Gastroesophageal sphincter (tissue), 3 donors: Measurements from ENCODE around the gene NEURL1.

Experiments used
- CTCF ChIP-seq, 4 experiments: fragments of 200-600 bp in 2 of 4; fragments of 450-650 bp in 2 of 4; sonication (generic) in 1 of 4; IDR thresholded peaks; one replicate each; pipeline ENCODE4 v1.5.1; 2017 to 2019; ENCODE audit warnings: antibody characterized with exemption in 4 of 4, mild to moderate bottlenecking in 2 of 4, moderate library complexity in 2 of 4
- POLR2A ChIP-seq, 2 donors: fragments of 450-650 bp; IDR thresholded peaks; one replicate each; pipeline ENCODE4 v1.6.1; 2017; ENCODE audit warnings: antibody characterized with exemption in 2 of 2, mild to moderate bottlenecking in 2 of 2, moderate library complexity in 1 of 2

- TF ChIP-seq CTCF (IDR thresholded peaks at IDR 0.05) = peak in 1 of 4 experiments; percentile 8
- TF ChIP-seq POLR2A (IDR thresholded peaks at IDR 0.05) = no peak
Measured at GRCh38 chr10:103612462-103613365, 119.2 kb downstream of the NEURL1 start.
